ENCODE measurements around the gene PALLD.
"Not testable (repeated sequence)": the region's sequence is repeated elsewhere in the genome, so short reads cannot be mapped to it uniquely, and the experiment has no call there.

PALLD gene

DNA sequence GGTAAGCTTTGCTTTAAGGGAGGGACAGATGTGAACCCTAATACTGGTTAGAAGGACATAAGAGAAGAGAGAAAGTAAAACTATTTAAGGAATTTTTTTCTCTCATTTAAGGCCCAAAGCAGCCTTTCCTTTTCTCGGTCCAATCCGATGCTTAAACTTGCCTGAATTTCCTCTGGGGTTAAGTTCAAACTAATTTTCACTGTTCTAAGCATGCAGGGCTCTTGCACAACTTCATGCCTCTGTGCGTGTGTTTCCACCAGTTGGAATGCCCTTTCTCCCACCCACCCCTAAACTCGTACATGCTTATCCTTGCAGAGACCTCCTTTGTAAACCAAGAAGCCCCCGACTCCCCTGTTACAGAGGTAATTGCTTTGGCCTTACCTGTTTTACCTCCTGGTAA, 308.5 kb downstream of the PALLD start:
- no peak overlapping the region for H3K4me3 ChIP-seq (ENCODE audit: low read depth in 1 of 2, low read length in 2 of 2)
- H3K4me1 ChIP-seq (ENCODE audit: insufficient read depth, low read length), result no peaks in the 10 kb centered on the region
- no peaks in the 10 kb centered on the region for H4K20me1 ChIP-seq (ENCODE audit: insufficient read depth, low read length)
- H3K27me3 ChIP-seq (ENCODE audit: insufficient read depth, low read length, poor library complexity), result no peaks in the 10 kb centered on the region
- DNase-seq, result no peak
- no peak for TF ChIP-seq EZH2 (IDR thresholded peaks at IDR 0.05; ENCODE audit: borderline replicate concordance, low read depth, low read length, severe bottlenecking)
- TF ChIP-seq, protein P1, sequence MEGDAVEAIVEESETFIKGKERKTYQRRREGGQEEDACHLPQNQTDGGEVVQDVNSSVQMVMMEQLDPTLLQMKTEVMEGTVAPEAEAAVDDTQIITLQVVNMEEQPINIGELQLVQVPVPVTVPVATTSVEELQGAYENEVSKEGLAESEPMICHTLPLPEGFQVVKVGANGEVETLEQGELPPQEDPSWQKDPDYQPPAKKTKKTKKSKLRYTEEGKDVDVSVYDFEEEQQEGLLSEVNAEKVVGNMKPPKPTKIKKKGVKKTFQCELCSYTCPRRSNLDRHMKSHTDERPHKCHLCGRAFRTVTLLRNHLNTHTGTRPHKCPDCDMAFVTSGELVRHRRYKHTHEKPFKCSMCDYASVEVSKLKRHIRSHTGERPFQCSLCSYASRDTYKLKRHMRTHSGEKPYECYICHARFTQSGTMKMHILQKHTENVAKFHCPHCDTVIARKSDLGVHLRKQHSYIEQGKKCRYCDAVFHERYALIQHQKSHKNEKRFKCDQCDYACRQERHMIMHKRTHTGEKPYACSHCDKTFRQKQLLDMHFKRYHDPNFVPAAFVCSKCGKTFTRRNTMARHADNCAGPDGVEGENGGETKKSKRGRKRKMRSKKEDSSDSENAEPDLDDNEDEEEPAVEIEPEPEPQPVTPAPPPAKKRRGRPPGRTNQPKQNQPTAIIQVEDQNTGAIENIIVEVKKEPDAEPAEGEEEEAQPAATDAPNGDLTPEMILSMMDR (IDR thresholded peaks at IDR 0.05; ENCODE audit: borderline replicate concordance, extremely low read depth, low read length, poor library complexity, severe bottlenecking), result no peak
- no peak overlapping the region for H3K27ac ChIP-seq (ENCODE audit: low read length)
- H3K4me2 ChIP-seq (ENCODE audit: insufficient read depth, low read length), result no peak overlapping the region
- no peaks in the 10 kb centered on the region for H3K9me3 ChIP-seq (ENCODE audit: insufficient read depth, low read length, severe bottlenecking)
- H3K79me2 ChIP-seq (ENCODE audit: insufficient read depth, low read length), result no peaks in the 10 kb centered on the region
- H2AFZ ChIP-seq (ENCODE audit: low read depth, low read length), result no peak overlapping the region
- no peak overlapping the region for H3K9ac ChIP-seq (ENCODE audit: low read depth, low read length)
- no peak for ATAC-seq (ENCODE audit: insufficient read depth, low read depth)
- no peaks in the 10 kb centered on the region for H3K36me3 ChIP-seq (ENCODE audit: insufficient read depth, low read length)

DNA sequence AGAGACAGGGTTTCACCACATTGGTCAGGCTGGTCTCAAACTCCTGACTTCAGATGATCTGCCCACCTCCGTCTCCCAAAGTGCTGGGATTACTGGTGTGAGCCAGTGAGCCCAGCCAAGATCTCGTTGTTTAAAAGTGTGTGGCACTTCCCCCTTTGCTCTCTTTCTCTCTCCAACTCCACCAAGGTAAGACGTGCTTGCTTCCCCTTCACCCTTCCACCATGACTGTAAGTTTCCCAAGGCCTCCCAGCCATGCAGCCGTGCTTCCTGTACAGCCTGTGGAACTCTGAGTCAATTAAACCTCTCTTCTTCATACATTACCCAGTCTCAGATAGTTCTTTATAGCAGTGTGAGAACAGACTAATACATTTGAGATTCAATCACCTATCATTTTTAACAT, 309.4 kb downstream of the PALLD start:
- not testable (repeated sequence) for H3K36me3 ChIP-seq (ENCODE audit: insufficient read depth, low read length); H4K20me1 ChIP-seq (ENCODE audit: insufficient read depth, low read length); H3K4me3 ChIP-seq (ENCODE audit: low read depth in 1 of 2, low read length in 2 of 2); H3K27me3 ChIP-seq (ENCODE audit: insufficient read depth, low read length, poor library complexity); DNase-seq; H3K27ac ChIP-seq (ENCODE audit: low read length); ATAC-seq (ENCODE audit: insufficient read depth, low read depth); H3K9me3 ChIP-seq (ENCODE audit: insufficient read depth, low read length, severe bottlenecking); H3K79me2 ChIP-seq (ENCODE audit: insufficient read depth, low read length); H3K4me1 ChIP-seq (ENCODE audit: insufficient read depth, low read length); H3K4me2 ChIP-seq (ENCODE audit: insufficient read depth, low read length); H2AFZ ChIP-seq (ENCODE audit: low read depth, low read length); H3K9ac ChIP-seq (ENCODE audit: low read depth, low read length)

DNA sequence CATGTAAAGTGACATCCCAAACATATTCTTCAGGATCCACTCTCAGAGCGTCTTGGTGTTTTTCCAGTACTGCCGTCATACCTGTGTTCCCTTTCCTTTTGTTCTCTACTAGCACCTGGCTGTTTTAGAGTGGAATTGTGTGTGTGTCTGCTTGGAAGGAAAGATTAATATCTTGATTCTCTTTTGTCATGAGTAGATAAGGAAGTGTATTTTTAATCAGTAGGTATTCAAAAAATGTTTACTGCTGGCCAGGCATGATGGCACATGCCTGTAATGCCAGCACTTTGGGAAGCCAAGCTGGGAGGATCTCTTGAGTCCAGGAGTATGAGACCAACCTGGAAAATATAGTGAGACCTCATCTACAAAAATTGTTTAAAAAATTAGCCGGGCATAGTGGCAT, 314.4 kb downstream of the PALLD start:
- Histone ChIP-seq H3K27me3 (ENCODE audit: insufficient read depth, low read length, poor library complexity) (no peaks in the 10 kb centered on the region), H3K36me3 (ENCODE audit: insufficient read depth, low read length) (no peaks in the 10 kb centered on the region), H2AFZ (ENCODE audit: low read depth, low read length) (no peak overlapping the region), H3K27ac (ENCODE audit: low read length) (no peak overlapping the region), H3K4me3 (ENCODE audit: low read depth in 1 of 2, low read length in 2 of 2) (no peak overlapping the region), H4K20me1 (ENCODE audit: insufficient read depth, low read length) (no peaks in the 10 kb centered on the region), H3K79me2 (ENCODE audit: insufficient read depth, low read length) (no peaks in the 10 kb centered on the region), H3K9ac (ENCODE audit: low read depth, low read length) (no peak overlapping the region), H3K4me1 (ENCODE audit: insufficient read depth, low read length) (no peaks in the 10 kb centered on the region), H3K9me3 (ENCODE audit: insufficient read depth, low read length, severe bottlenecking) (no peaks in the 10 kb centered on the region), H3K4me2 (ENCODE audit: insufficient read depth, low read length) (no peak overlapping the region)
- TF ChIP-seq EZH2 (IDR thresholded peaks at IDR 0.05; ENCODE audit: borderline replicate concordance, low read depth, low read length, severe bottlenecking), result no peak
- TF ChIP-seq, protein P1 (IDR thresholded peaks at IDR 0.05; ENCODE audit: borderline replicate concordance, extremely low read depth, low read length, poor library complexity, severe bottlenecking), result no peak
- ATAC-seq (ENCODE audit: insufficient read depth, low read depth) (no peak), DNase-seq (no peak)

DNA sequence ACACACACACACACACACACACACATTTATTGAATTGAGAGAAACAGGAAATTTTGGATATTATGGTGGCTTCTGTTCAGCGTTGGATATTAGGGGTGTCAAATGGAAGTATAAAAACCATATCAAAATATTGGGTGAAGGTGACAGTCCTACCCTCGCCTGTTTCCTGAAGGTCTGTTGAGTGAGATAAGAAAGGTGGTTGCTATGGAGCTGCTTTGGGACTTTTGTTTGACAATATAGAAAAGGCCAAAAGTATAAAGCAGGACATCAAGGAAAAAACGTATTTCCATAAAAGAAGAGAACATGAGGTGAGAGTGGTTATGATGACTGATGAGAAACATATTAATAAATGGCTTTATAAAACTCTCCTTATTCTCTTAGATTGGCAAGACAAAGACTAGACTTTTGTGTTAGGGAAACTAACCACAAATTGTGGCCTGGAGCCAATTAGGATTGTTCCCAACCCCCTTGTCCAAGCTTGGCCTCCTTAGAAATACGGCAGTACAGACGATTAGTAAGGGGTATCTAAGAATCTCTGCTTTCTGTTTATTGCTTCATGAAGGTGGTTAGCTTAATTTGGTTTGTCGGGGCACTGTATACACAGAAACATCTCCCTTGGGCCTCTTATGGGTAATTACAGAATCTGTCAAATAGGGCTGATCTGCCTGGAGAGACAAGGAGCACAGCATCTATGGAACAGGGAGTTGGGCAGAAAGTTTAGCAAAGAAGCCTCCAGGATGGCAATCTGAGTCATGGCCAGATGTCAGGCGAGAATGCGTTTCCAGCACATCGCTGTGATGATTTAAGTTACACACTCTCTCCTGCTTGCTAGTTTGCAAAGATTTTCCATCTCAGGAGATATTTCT, 315.2 kb downstream of the PALLD start:
- Histone ChIP-seq H3K4me1 (ENCODE audit: insufficient read depth, low read length) (peaks cover 7% of the 10 kb centered on the region), H4K20me1 (ENCODE audit: insufficient read depth, low read length) (no peaks in the 10 kb centered on the region), H3K27ac (ENCODE audit: low read length) (no peak overlapping the region), H3K4me2 (ENCODE audit: insufficient read depth, low read length) (no peak overlapping the region), H3K4me3 (ENCODE audit: low read depth in 1 of 2, low read length in 2 of 2) (no peak overlapping the region), H3K36me3 (ENCODE audit: insufficient read depth, low read length) (no peaks in the 10 kb centered on the region), H2AFZ (ENCODE audit: low read depth, low read length) (no peak overlapping the region), H3K9ac (ENCODE audit: low read depth, low read length) (no peak overlapping the region), H3K9me3 (ENCODE audit: insufficient read depth, low read length, severe bottlenecking) (no peaks in the 10 kb centered on the region), H3K27me3 (ENCODE audit: insufficient read depth, low read length, poor library complexity) (peaks cover 6% of the 10 kb centered on the region), H3K79me2 (ENCODE audit: insufficient read depth, low read length) (no peaks in the 10 kb centered on the region)
- ATAC-seq (ENCODE audit: insufficient read depth, low read depth), result no peak
- no peak for DNase-seq
- TF ChIP-seq EZH2 (IDR thresholded peaks at IDR 0.05; ENCODE audit: borderline replicate concordance, low read depth, low read length, severe bottlenecking), result no peak
- TF ChIP-seq, protein P1 (IDR thresholded peaks at IDR 0.05; ENCODE audit: borderline replicate concordance, extremely low read depth, low read length, poor library complexity, severe bottlenecking), result no peak
